Mesothelial cell of epicardium (in vitro differentiated cells): ENCODE data around the gene HEMK1. TPM values are rescaled to one million over a fixed set of nuclear protein-coding genes. Genes with fewer than 3 reads are reported as not detected.

Experiments used
- DNase-seq, 2 experiments: peaks; one replicate each; pipeline ENCODE4 v3.0.0; 2021; ENCODE audit warnings: low spot score in 2 of 2; ENCODE audit not compliant: unreplicated experiment in 2 of 2
- H3K27ac Mint-ChIP-seq: 2 replicates; pipeline ENCODE4 v1.8.0; 2021; ENCODE audit warnings: mixed read lengths
- H3K27me3 Mint-ChIP-seq: 2 replicates; pipeline ENCODE4 v1.8.0; 2021; ENCODE audit warnings: low read depth, mixed read lengths
- H3K36me3 Mint-ChIP-seq: 2 replicates; pipeline ENCODE4 v1.8.0; 2021; ENCODE audit warnings: mixed read lengths
- H3K4me1 Mint-ChIP-seq: 2 replicates; pipeline ENCODE4 v1.8.0; 2021; ENCODE audit warnings: mixed read lengths
- H3K4me3 Mint-ChIP-seq: 2 replicates; pipeline ENCODE4 v1.8.0; 2021; ENCODE audit warnings: mild to moderate bottlenecking, moderate library complexity, mixed read lengths
- H3K9me3 Mint-ChIP-seq: 2 replicates; pipeline ENCODE4 v1.8.0; 2021; ENCODE audit warnings: mixed read lengths
- total RNA-seq: library from RNA; stranded (reverse); gene quantifications from 3 replicates; pipeline ENCODE4 v1.2.1, GENCODE V29; 2021
- TF ChIP-seq, protein P1 (sequence below): fragments of 200-600 bp; sonication (generic); IDR thresholded peaks from one replicate; pipeline ENCODE4 v1.5.0; 2021; ENCODE audit warnings: antibody characterized with exemption; ENCODE audit not compliant: unreplicated experiment

The HEMK1 gene, protein sequence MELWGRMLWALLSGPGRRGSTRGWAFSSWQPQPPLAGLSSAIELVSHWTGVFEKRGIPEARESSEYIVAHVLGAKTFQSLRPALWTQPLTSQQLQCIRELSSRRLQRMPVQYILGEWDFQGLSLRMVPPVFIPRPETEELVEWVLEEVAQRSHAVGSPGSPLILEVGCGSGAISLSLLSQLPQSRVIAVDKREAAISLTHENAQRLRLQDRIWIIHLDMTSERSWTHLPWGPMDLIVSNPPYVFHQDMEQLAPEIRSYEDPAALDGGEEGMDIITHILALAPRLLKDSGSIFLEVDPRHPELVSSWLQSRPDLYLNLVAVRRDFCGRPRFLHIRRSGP
- 32.1 to 34.1 TPM (median 32.8 TPM) in 3 replicates for total RNA-seq

DNA sequence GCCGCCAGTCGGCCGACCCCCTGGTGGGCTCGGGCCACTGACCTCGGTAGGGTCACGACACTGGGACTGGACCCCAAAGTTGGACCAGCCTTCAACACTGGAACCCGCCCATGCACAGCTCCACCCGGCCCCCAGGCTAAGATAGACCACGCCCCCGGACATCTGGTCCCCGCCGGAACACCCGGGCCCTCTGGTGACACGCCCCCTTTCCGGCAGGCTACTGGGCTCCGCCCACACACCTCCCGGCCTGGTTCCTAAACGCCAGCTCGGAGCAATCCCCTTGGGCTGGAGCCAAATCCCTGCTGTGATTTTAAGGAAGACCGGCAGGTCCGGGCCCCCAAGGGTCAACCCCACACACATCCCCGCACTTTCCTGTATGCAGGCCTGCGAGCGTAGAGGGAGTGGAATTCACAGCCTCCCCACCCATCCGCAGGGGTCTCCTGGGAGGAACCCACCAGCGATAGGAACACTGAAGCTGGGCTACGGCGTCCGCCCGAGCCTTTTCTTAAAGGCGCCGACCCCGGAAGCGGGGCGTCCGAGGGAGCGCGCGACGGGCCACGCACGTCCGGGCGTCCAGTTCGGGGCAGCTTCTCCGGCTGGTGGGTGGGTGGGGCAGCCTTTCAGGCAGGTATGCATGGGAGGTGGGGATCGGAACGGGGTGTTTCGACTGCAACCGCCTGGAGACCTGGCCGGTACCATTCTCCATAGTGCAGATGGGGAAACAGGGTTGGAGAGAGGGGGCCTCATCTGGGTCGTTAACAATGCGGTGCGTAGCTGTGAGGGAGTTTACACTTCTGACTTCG is at the start of gene HEMK1:
Gene HEMK1, plus strand, starts transcription at position 576 of the 803 bp plus-strand sequence. CDS start 1,583 bp downstream, outside the sequence.
- no peaks in the 10 kb centered on the region for H3K36me3 Mint-ChIP-seq
- H3K4me3 Mint-ChIP-seq: peak within 1 kb of the TSS; percentile 93
- peak; percentile 86 to 92 for DNase-seq
- H3K9me3 Mint-ChIP-seq: no peaks in the 10 kb centered on the region
- H3K4me1 Mint-ChIP-seq: peaks cover 17% of the 10 kb centered on the region
- H3K27ac Mint-ChIP-seq: peak within 1 kb of the TSS; percentile 96
- TF ChIP-seq, protein P1, sequence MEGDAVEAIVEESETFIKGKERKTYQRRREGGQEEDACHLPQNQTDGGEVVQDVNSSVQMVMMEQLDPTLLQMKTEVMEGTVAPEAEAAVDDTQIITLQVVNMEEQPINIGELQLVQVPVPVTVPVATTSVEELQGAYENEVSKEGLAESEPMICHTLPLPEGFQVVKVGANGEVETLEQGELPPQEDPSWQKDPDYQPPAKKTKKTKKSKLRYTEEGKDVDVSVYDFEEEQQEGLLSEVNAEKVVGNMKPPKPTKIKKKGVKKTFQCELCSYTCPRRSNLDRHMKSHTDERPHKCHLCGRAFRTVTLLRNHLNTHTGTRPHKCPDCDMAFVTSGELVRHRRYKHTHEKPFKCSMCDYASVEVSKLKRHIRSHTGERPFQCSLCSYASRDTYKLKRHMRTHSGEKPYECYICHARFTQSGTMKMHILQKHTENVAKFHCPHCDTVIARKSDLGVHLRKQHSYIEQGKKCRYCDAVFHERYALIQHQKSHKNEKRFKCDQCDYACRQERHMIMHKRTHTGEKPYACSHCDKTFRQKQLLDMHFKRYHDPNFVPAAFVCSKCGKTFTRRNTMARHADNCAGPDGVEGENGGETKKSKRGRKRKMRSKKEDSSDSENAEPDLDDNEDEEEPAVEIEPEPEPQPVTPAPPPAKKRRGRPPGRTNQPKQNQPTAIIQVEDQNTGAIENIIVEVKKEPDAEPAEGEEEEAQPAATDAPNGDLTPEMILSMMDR: no peak
- peaks cover 16% of the 10 kb centered on the region for H3K27me3 Mint-ChIP-seq

DNA sequence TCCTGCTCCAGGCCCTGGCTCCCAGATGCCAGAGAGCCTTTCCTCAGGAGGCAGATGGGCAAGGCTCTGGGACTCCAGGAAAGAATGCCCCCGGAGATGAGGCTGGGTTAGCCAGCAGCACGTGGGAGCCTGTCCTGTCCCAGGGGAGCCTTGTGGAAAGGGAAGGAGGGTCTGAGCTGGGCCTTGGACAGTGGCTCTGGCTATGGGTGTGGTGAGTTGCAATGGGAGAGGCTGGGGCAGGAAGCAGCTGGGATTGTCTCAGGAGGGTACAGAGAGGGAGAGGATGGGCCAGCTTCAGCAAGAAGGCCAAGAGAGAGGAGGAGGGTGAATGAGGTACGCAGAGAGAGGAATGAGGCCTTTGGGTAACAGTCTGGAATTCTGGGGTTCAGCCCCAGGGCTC is 48.5 kb upstream of the HEMK1 start:
- no peak for DNase-seq
- H3K4me1 Mint-ChIP-seq: peaks cover 35% of the 10 kb centered on the region
- no peaks in the 10 kb centered on the region for H3K36me3 Mint-ChIP-seq
- TF ChIP-seq, protein P1: no peak
- no peaks in the 10 kb centered on the region for H3K9me3 Mint-ChIP-seq
- no peak overlapping the region for H3K4me3 Mint-ChIP-seq
- no peak overlapping the region for H3K27ac Mint-ChIP-seq
- H3K27me3 Mint-ChIP-seq: peaks cover 35% of the 10 kb centered on the region

DNA sequence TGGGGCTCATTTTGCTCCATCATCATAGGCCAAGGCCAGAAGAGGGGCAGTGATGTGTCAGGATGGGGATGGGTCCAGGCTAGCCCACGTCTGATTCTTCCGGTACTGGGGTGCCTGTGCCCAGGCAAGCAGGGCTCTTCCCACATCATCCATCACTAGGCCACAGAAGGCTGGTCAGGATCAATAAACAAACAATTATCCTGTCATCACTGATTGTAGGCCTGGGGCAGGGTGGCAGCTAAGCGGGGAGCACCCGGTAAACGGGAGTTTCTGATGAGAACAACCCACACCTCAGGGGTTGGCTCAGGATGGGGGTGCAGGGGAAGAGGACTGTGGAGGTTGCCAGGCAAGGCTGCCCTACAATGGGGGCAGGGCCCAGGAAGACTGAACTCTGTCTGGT is 47.8 kb upstream of the HEMK1 start:
- Mint-ChIP-seq H3K27ac (no peak overlapping the region), H3K36me3 (no peaks in the 10 kb centered on the region), H3K4me1 (peaks cover 27% of the 10 kb centered on the region), H3K4me3 (no peak overlapping the region), H3K27me3 (peaks cover 35% of the 10 kb centered on the region), H3K9me3 (no peaks in the 10 kb centered on the region)
- DNase-seq: no peak
- TF ChIP-seq, protein P1: no peak

DNA sequence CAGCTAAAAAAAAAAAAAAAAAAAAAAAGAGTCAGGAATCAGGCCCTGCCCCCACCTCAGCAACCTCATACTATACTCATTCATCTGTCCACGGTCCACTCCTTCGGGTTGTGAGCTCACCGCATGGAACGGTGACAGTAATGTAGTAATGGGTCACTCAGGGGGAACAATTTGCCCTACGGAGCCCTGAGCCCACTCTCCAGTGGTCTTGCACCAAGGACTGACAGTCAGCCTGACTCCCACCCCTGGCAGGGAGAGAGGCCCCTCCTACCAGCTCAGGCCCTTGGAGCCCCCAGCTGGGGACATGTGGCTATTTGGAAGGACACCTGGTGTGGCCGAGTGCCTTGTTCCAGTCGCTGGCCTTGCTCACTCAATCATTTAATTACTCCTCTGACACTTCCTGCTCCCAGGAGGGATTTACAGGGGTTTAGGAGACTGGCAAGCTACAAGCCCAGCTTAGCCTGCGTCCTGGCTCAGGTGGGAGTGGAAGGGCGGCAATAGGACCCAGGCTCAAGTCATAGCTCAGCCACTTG is 46.0 kb upstream of the HEMK1 start:
- no peak for DNase-seq
- Mint-ChIP-seq H3K4me1 (peaks cover 14% of the 10 kb centered on the region), H3K27ac (no peak overlapping the region), H3K9me3 (no peaks in the 10 kb centered on the region), H3K4me3 (no peak overlapping the region), H3K36me3 (no peaks in the 10 kb centered on the region), H3K27me3 (peaks cover 47% of the 10 kb centered on the region)
- TF ChIP-seq, protein P1: no peak

DNA sequence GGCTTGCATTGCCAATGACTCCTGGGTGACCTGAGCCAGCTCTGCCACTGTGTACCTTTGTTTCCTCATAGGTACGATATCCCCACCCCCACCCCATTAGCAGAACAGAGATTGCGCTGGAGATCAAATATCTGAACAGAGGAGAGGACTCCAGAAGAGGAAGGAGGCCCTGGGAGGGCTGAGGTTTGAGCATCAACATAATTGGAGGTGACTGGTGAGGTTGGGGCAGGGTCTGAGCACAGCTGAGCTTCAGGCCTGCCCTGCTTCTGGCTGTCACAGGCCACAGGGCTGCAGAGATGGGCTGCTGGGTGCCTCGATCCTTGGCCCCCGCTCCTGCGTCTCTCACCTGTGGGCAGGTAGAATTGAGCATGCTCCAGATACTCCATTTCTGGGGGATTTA is 44.6 kb upstream of the HEMK1 start:
- TF ChIP-seq, protein P1: no peak
- no peak overlapping the region for H3K27ac Mint-ChIP-seq
- no peaks in the 10 kb centered on the region for H3K36me3 Mint-ChIP-seq
- no peak overlapping the region for H3K4me3 Mint-ChIP-seq
- H3K9me3 Mint-ChIP-seq: no peaks in the 10 kb centered on the region
- peaks cover 52% of the 10 kb centered on the region for H3K27me3 Mint-ChIP-seq
- H3K4me1 Mint-ChIP-seq: peaks cover 7% of the 10 kb centered on the region
- no peak for DNase-seq
